NK-92 (cell line): ENCODE results near the gene SETD6.

ENCODE experiments used
- DNase-seq: peaks from one replicate; lab custom pipeline; 2025; ENCODE audit not compliant: unreplicated experiment; lab: John Stamatoyannopoulos, UW

The SETD6 gene

GRCh38 chr16:58507963-58508670, 7.2 kb upstream of the SETD6 start:
- DNase-seq: no peak

- no peak for DNase-seq
These were observed 6.6 kb upstream of the SETD6 start for GRCh38 chr16:58508671-58509251.

- DNase-seq: no peak
These were observed 5.8 kb upstream of the SETD6 start for GRCh38 chr16:58509256-58510096.

GRCh38 chr16:58510097-58510775, 5.1 kb upstream of the SETD6 start:
- no peak for DNase-seq

- no peak for DNase-seq
These were observed 4.3 kb upstream of the SETD6 start for GRCh38 chr16:58510776-58511628.

- DNase-seq: no peak
These were observed 3.1 kb upstream of the SETD6 start for GRCh38 chr16:58511933-58512815.

GRCh38 chr16:58513874-58514273, 1.4 kb upstream of the SETD6 start:
- DNase-seq: no peak

- DNase-seq: no peak
These were observed 802 bp downstream of the SETD6 start for GRCh38 chr16:58515871-58516767.

GRCh38 chr16:58516768-58517107, 1.4 kb downstream of the SETD6 start:
- DNase-seq: no peak

GRCh38 chr16:58518083-58518979, 3.0 kb downstream of the SETD6 start:
- DNase-seq: no peak

- DNase-seq: no peak
These were observed 3.7 kb downstream of the SETD6 start for GRCh38 chr16:58518980-58519368.

- DNase-seq: no peak
These were observed 4.4 kb downstream of the SETD6 start for GRCh38 chr16:58519707-58520106.

- no peak for DNase-seq
These were observed 14.9 kb downstream of the SETD6 start for GRCh38 chr16:58530179-58530578.

- no peak for DNase-seq
These were observed 17.1 kb downstream of the SETD6 start for GRCh38 chr16:58532414-58532813.

GRCh38 chr16:58533751-58534470, 18.6 kb downstream of the SETD6 start:
- DNase-seq: no peak

- no peak for DNase-seq
These were observed 19.8 kb downstream of the SETD6 start for GRCh38 chr16:58535100-58535499.

- DNase-seq: no peak
These were observed 21.0 kb downstream of the SETD6 start for GRCh38 chr16:58536278-58536677.
